HepG2 (cell line): Measurements from ENCODE around the gene TOR1B. TPM values are rescaled to one million over a fixed set of nuclear protein-coding genes. Genes with fewer than 3 reads are reported as not detected.
A peak's percentile ranks its signal among the peaks of the same experiment; 100 is the strongest.

Experiments
- ATAC-seq: fragments of 200-7000 bp; cut with Tn5 transposase; 3 replicates; pipeline ENCODE4 v1.9.1; 2020; ENCODE audit warnings: mild to moderate bottlenecking, moderate library complexity
- BruUV-seq: library from RNA; stranded (reverse); fragments of 400-500 nt; replicated peaks from 2 replicates; lab custom pipeline; 2021; lab: Mats Ljungman, UMichigan
- CTCF ChIA-PET: fragments of 300-600 bp; formaldehyde crosslinking; extraction: SDS; loops from one replicate; lab custom pipeline; 2021; ENCODE audit warnings: low total read pairs, inconsistent platforms, low intra/inter-chr PET ratio; lab: Yijun Ruan, JAX
- POLR2A ChIA-PET: fragments of 350-600 bp; sonication (Branson Sonifier 250); formaldehyde crosslinking; loops from one replicate; lab custom pipeline; 2020; ENCODE audit warnings: antibody characterized with exemption, inconsistent platforms; lab: Yijun Ruan, JAX
- DNase-seq: peaks from one replicate; pipeline ENCODE4 v3.0.0-alpha.2; 2015; ENCODE audit warnings: low spot score
- FAIRE-seq: peaks from 3 replicates; lab custom pipeline; 2011; peaks lifted over from hg19 to GRCh38; lab: Jason Lieb, UNC
- H2AFZ ChIP-seq: one replicate; pipeline ENCODE4 v1.6.1; 2011; ENCODE audit warnings: low read length, inconsistent platforms
- H3K27ac ChIP-seq: fragments of 300-600 bp; 3 replicates; pipeline ENCODE4 v1.8.0; 2011; ENCODE audit warnings: mixed run types, mild to moderate bottlenecking, mixed read lengths, low read length, inconsistent platforms; ENCODE audit not compliant: insufficient read depth; ENCODE audit errors: extremely low read length
- H3K27me3 ChIP-seq, 2 experiments: fragments of 200-600 bp in 1 of 2; 2 replicates in 1 of 2; 3 replicates in 1 of 2; pipeline versions ENCODE4 v1.6.0 to v1.8.0; 2011; ENCODE audit warnings: low read length in 2 of 2, mild to moderate bottlenecking in 2 of 2, moderate library complexity in 2 of 2, inconsistent platforms in 1 of 2; ENCODE audit not compliant: insufficient read depth in 2 of 2, control insufficient read depth in 1 of 2
- H3K36me3 ChIP-seq, 2 experiments: fragments of 200-600 bp in 1 of 2; replicated peaks in 1 of 2; 2 replicates in 1 of 2; 3 replicates in 1 of 2; pipeline versions ENCODE4 v1.5.1 to v1.8.0; 2011; ENCODE audit warnings: low read length in 2 of 2, inconsistent platforms in 1 of 2; ENCODE audit not compliant: insufficient read depth in 2 of 2, control insufficient read depth in 1 of 2
- H3K4me1 ChIP-seq: 2 replicates; pipeline ENCODE4 v1.5.1; 2012; ENCODE audit warnings: low read length, inconsistent platforms; ENCODE audit not compliant: insufficient read depth
- H3K4me2 ChIP-seq: 2 replicates; pipeline ENCODE4 v1.6.0; 2011; ENCODE audit warnings: low read depth, low read length, inconsistent platforms
- H3K4me3 ChIP-seq, 3 experiments: fragments of 200-600 bp in 1 of 3; sonication (generic), shearing (Covaris generic) in 1 of 3; replicated peaks in 1 of 3; 2 replicates each; pipeline ENCODE4 v1.5.1; 2011 to 2016; ENCODE audit warnings: low read length in 3 of 3, inconsistent platforms in 2 of 3, low read depth in 2 of 3, mild to moderate bottlenecking in 2 of 3, control low read depth in 1 of 3, mixed read lengths in 1 of 3; ENCODE audit not compliant: insufficient read depth in 1 of 3
- H3K79me2 ChIP-seq: one replicate; pipeline ENCODE4 v1.6.1; 2011; ENCODE audit warnings: low read length, inconsistent platforms; ENCODE audit not compliant: insufficient read depth
- H3K9ac ChIP-seq: 2 replicates; pipeline ENCODE4 v1.6.0; 2011; ENCODE audit warnings: mild to moderate bottlenecking, low read depth, low read length, inconsistent platforms; ENCODE audit not compliant: insufficient read depth
- H3K9me3 ChIP-seq: 2 replicates; pipeline ENCODE4 v1.5.1; 2012; ENCODE audit warnings: mild to moderate bottlenecking, low read length
- H4K20me1 ChIP-seq: 2 replicates; pipeline ENCODE4 v1.6.0; 2011; ENCODE audit warnings: inconsistent platforms, mild to moderate bottlenecking, low read length, moderate library complexity; ENCODE audit not compliant: insufficient read depth
- ATF2 ChIP-seq: sonication (generic); formaldehyde crosslinking; IDR thresholded peaks from 2 replicates; pipeline ENCODE4 v1.4.0; 2020; ENCODE audit warnings: missing genetic modification reagents
- ATF7 ChIP-seq, 2 experiments: fragments of 450-650 bp in 1 of 2; sonication (generic) in 1 of 2; formaldehyde crosslinking in 1 of 2; IDR thresholded peaks; 2 replicates each; pipeline versions ENCODE4 v1.4.0 to v1.6.1; 2016 to 2020; ENCODE audit warnings: antibody characterized with exemption in 1 of 2, mild to moderate bottlenecking in 1 of 2, missing genetic modification reagents in 1 of 2
- CBX2 ChIP-seq, 2 experiments: fragments of 200-600 bp in 1 of 2; sonication (generic); formaldehyde crosslinking in 1 of 2; IDR thresholded peaks; 2 replicates each; pipeline versions ENCODE4 v1.7.0 to v1.8.1; 2018 to 2022; ENCODE audit warnings: low read depth in 2 of 2, low read length in 1 of 2, mild to moderate bottlenecking in 1 of 2, missing genetic modification reagents in 1 of 2
- CBX5 ChIP-seq: sonication (generic); formaldehyde crosslinking; IDR thresholded peaks from 2 replicates; pipeline ENCODE4 v1.4.0; 2020; ENCODE audit warnings: missing genetic modification reagents, borderline replicate concordance
- CERS6 ChIP-seq: sonication (generic); formaldehyde crosslinking; IDR thresholded peaks from 2 replicates; pipeline ENCODE4 v1.5.0; 2020; ENCODE audit warnings: missing genetic modification reagents
- CREB3 ChIP-seq: sonication (generic); formaldehyde crosslinking; IDR thresholded peaks from 2 replicates; pipeline ENCODE4 v1.5.0; 2020; ENCODE audit warnings: missing genetic modification reagents
- DNMT1 ChIP-seq: sonication (generic); formaldehyde crosslinking; IDR thresholded peaks from 2 replicates; pipeline ENCODE4 v1.5.1; 2020; ENCODE audit warnings: mild to moderate bottlenecking, missing genetic modification reagents
- SIN3B ChIP-seq: fragments of 150-350 bp; IDR thresholded peaks from 2 replicates; pipeline ENCODE4 v1.6.1; 2014; ENCODE audit warnings: low read length
- ZBTB26 ChIP-seq: IDR thresholded peaks from 2 replicates; pipeline ENCODE4 v1.6.1; 2016; ENCODE audit warnings: missing compliant biosample characterization, missing genetic modification reagents, borderline replicate concordance
- ZBTB38 ChIP-seq: sonication (generic); formaldehyde crosslinking; IDR thresholded peaks from 2 replicates; pipeline ENCODE4 v1.5.1; 2020; ENCODE audit warnings: mild to moderate bottlenecking, missing genetic modification reagents
- ZBTB7B ChIP-seq: sonication (generic); formaldehyde crosslinking; IDR thresholded peaks from 2 replicates; pipeline ENCODE4 v1.4.0; 2020; ENCODE audit warnings: missing genetic modification reagents
- ZNF256 ChIP-seq: sonication (generic); formaldehyde crosslinking; conservative IDR thresholded peaks from 2 replicates; pipeline ENCODE4 v1.4.0; 2020; ENCODE audit warnings: missing genetic modification reagents
- WGBS: methylation state at CpG from one replicate; pipeline ENCODE4 v1.1.6; 2017; ENCODE audit warnings: low lambda C conversion rate; 5-methylcytosine and 5-hydroxymethylcytosine counted together
- in situ Hi-C: cut with HindIII; loops from 2 replicates; pipeline ENCODE4 v1.10.0; 2017; ENCODE audit warnings: low pct_unique_long_range_greater_than_20kb; ENCODE audit not compliant: extremely low pct_ligation_motif_present
- intact Hi-C: fragments of 100-400 bp; cut with micrococcal nuclease; formaldehyde crosslinking; loops from one replicate; pipeline ENCODE4 v1.10.0; 2022; ENCODE audit not compliant: unreplicated experiment
- polyA plus RNA-seq, 8 experiments: library from polyadenylated mRNA; depleted of rRNA in 3 of 8; stranded (reverse) in 7 of 8; unstranded in 1 of 8; fragments of >200 nt; fragmentation: Illumina TruSeq in 4 of 8; extraction: Trizol in 4 of 8; gene quantifications; 2 replicates each; pipeline versions ENCODE4 v1.2.1 to v1.2.3, GENCODE V29; 2011 to 2016; ENCODE audit warnings: low read depth in 4 of 8, missing spikeins in 1 of 8, mixed read lengths in 1 of 8; ENCODE audit not compliant: insufficient read depth in 1 of 8
- total RNA-seq, 5 experiments: library from RNA; depleted of rRNA; stranded (reverse); fragments of >200 nt; fragmentation: Illumina TruSeq; extraction: Trizol; gene quantifications; 2 replicates each; pipeline ENCODE4 v1.2.3, GENCODE V29; 2016; ENCODE audit warnings: low read depth in 1 of 5

Gene TOR1B
- total and polyA plus RNA-seq, 2 of the 13 experiments (the other 11 are each of a cell fraction or from before 2014, with no cell fraction given) = 18.1 to 21.3 TPM

- in situ Hi-C loops = no loop called here
- Histone ChIP-seq H3K4me1 (peaks cover 25% of the 10 kb centered on the region), H3K27me3 (peaks cover 0 to 6% of the 10 kb centered on the region in 2 experiments; a peak in 4 of 5 replicates), H3K36me3 (no peaks in the 10 kb centered on the region), H3K9ac (no peak overlapping the region), H3K4me2 (peak overlapping the region; percentile 50; the same call in 1 of the 2 replicates), H3K9me3 (no peaks in the 10 kb centered on the region), H4K20me1 (no peaks in the 10 kb centered on the region), H3K79me2 (no peaks in the 10 kb centered on the region), H3K4me3 (no peak overlapping the region), H2AFZ (no peak overlapping the region), H3K27ac (no peak overlapping the region)
- intact Hi-C loops = no loop called here
- ChIA-PET POLR2A (no interaction called here), CTCF (no interaction called here)
- FAIRE-seq (no peak), DNase-seq (no peak), ATAC-seq (no peak)
- 59% methylated on average over 5 of the region's 8 CpGs for WGBS
- no TSS peak for BruUV-seq
- no peak for TF ChIP-seq CBX2 (IDR thresholded peaks at IDR 0.05; ENCODE audit: low read depth, low read length)
- no peak for TF ChIP-seq CBX2 (CRISPR knock-in tag; IDR thresholded peaks at IDR 0.05; ENCODE audit: low read depth)
- no peak for TF ChIP-seq ZBTB38 (CRISPR knock-in tag)
- TF ChIP-seq ZNF256 (CRISPR knock-in tag) = no peak
- no peak for TF ChIP-seq CERS6 (CRISPR knock-in tag)
- no peak for TF ChIP-seq ZBTB7B (CRISPR knock-in tag)
- TF ChIP-seq DNMT1 (CRISPR knock-in tag) = no peak
- TF ChIP-seq CREB3 = no peak
- TF ChIP-seq ATF2 (CRISPR knock-in tag) = no peak
- TF ChIP-seq ATF7 (IDR thresholded peaks at IDR 0.05) = no peak
- TF ChIP-seq ATF7 (CRISPR knock-in tag; IDR thresholded peaks at IDR 0.05) = no peak
- TF ChIP-seq CBX5 (CRISPR knock-in tag) = no peak
- no peak for TF ChIP-seq SIN3B
- no peak for TF ChIP-seq ZBTB26 (CRISPR knock-in tag)
Measured at GRCh38 chr9:129776566-129776937, 26.4 kb upstream of the TOR1B start.
